Stomach (tissue), 9 donors: ENCODE data around the gene TGDS. TPM values are rescaled to one million over a fixed set of nuclear protein-coding genes. Genes with fewer than 3 reads are reported as not detected.
"Not testable (repeated sequence)": the region's sequence is repeated elsewhere in the genome, so short reads cannot be mapped to it uniquely, and the experiment has no call there.

Experiments used
- DNase-seq, 2 donors: peaks; one replicate each; pipeline versions ENCODE4 v3.0.0 to v3.0.0-alpha.2; 2013 to 2019
- H3K27ac ChIP-seq, 5 donors: fragments of 200-600 bp in 4 of 5; sonication (generic) in 4 of 5; one replicate each; pipeline ENCODE4 v1.5.1; 2013 to 2019; ENCODE audit warnings: mild to moderate bottlenecking in 1 of 5, moderate library complexity in 1 of 5
- H3K27me3 ChIP-seq, 3 donors: fragments of 200-600 bp; sonication (generic); one replicate each; pipeline ENCODE4 v1.5.1; 2017 to 2019; ENCODE audit warnings: mixed run types in 1 of 3
- H3K36me3 ChIP-seq, 4 donors: fragments of 200-600 bp; sonication (generic); 1 replicate in 3 of 4; 2 replicates in 1 of 4; pipeline ENCODE4 v1.5.1; 2016 to 2019
- H3K4me1 ChIP-seq, 4 donors: fragments of 200-600 bp; sonication (generic); one replicate each; pipeline ENCODE4 v1.5.1; 2016 to 2019
- H3K4me3 ChIP-seq, 4 donors: fragments of 200-600 bp; sonication (generic) in 3 of 4; one replicate each; pipeline ENCODE4 v1.5.1; 2016 to 2019; ENCODE audit warnings: mild to moderate bottlenecking in 1 of 4
- H3K9me3 ChIP-seq, 4 donors: fragments of 200-600 bp; sonication (generic); one replicate each; pipeline ENCODE4 v1.5.1; 2016 to 2019
- CTCF ChIP-seq, 7 experiments: fragments of 450-650 bp in 4 of 7; fragments of 200-600 bp in 3 of 7; sonication (generic) in 3 of 7; IDR thresholded peaks; one replicate each; pipeline ENCODE4 v1.5.1; 2016 to 2019; ENCODE audit warnings: antibody characterized with exemption in 7 of 7, control low read depth in 2 of 7, mild to moderate bottlenecking in 1 of 7
- EP300 ChIP-seq: sonication (generic); formaldehyde crosslinking; IDR thresholded peaks from one replicate; pipeline ENCODE4 v1.6.1; 2017; ENCODE audit warnings: antibody characterized with exemption
- POLR2A ChIP-seq, 4 donors: fragments of 450-650 bp; IDR thresholded peaks; one replicate each; pipeline ENCODE4 v1.6.1; 2016; ENCODE audit warnings: antibody characterized with exemption in 4 of 4, control low read depth in 2 of 4, mild to moderate bottlenecking in 1 of 4, moderate library complexity in 1 of 4
- POLR2AphosphoS5 ChIP-seq, 3 donors: sonication (generic); formaldehyde crosslinking; IDR thresholded peaks; one replicate each; pipeline ENCODE4 v1.6.1; 2016; ENCODE audit warnings: antibody characterized with exemption in 3 of 3
- WGBS, 5 donors: extraction: QIAGEN DNeasy Blood & Tissue Kit in 3 of 5; methylation state at CpG; one replicate each; pipeline versions ENCODE4 v1.1.5 to v1.1.7; 2013 to 2018; 5-methylcytosine and 5-hydroxymethylcytosine counted together
- intact Hi-C: fragments of 100-400 bp; cut with DNase I; formaldehyde crosslinking; loops from one replicate; pipeline ENCODE4 v1.15.1; 2023; ENCODE audit warnings: low total_unique reads
- polyA plus RNA-seq, 3 donors: library from polyadenylated mRNA; stranded (reverse); fragments of 200-250 nt; gene quantifications; one replicate each; pipeline ENCODE4 v1.2.3, GENCODE V29; 2013
- total RNA-seq, 5 donors: library from RNA; depleted of rRNA; stranded (reverse); fragments of >200 nt; gene quantifications; one replicate each; pipeline versions ENCODE4 v1.1.0 to v1.2.3, GENCODE V29; 2014 to 2016
- donor health status: healthy with polysubstance abuse.
- donor health status: Bipolar disorder and iron deficiency.
- donor health status: healthy.

TGDS gene
- total and polyA plus RNA-seq, 8 donors: 3.6 to 21.8 (median 8.2) TPM; not detected in 1

GRCh38 chr13:94636942-94637578 is 41.1 kb upstream of the TGDS start:
- no peaks in the 10 kb centered on the region for H3K27me3 ChIP-seq
- intact Hi-C loops: no loop called here
- TF ChIP-seq EP300 (no peak), POLR2AphosphoS5 (IDR thresholded peaks at IDR 0.05) (no peak), POLR2A (IDR thresholded peaks at IDR 0.05) (no peak), CTCF (IDR thresholded peaks at IDR 0.05) (no peak)
- 74 to 85% (median 81%) methylated on average over 1 of the region's 1 CpG for WGBS, 5 donors
- peaks cover 0 to 18% (median 6%) of the 10 kb centered on the region in 4 donors for H3K4me1 ChIP-seq
- DNase-seq: no peak
- H3K36me3 ChIP-seq: no peaks in the 10 kb centered on the region
- H3K27ac ChIP-seq: no peak overlapping the region
- H3K4me3 ChIP-seq: no peak overlapping the region
- H3K9me3 ChIP-seq: peaks cover 0 to 7% (median 2%) of the 10 kb centered on the region in 4 donors

GRCh38 chr13:94636096-94636495 is 40.1 kb upstream of the TGDS start:
- H3K4me1 ChIP-seq, H3K27me3 ChIP-seq, H3K4me3 ChIP-seq, H3K36me3 ChIP-seq, DNase-seq, H3K9me3 ChIP-seq, H3K27ac ChIP-seq, intact Hi-C loops: not testable (repeated sequence)
- 75 to 83% (median 81%) methylated on average over 5 of the region's 5 CpGs for WGBS, 5 donors

GRCh38 chr13:94632226-94632980 is 36.5 kb upstream of the TGDS start:
- peaks cover 0 to 14% (median 12%) of the 10 kb centered on the region in 4 donors for H3K36me3 ChIP-seq
- DNase-seq: no peak
- intact Hi-C loops: no loop called here

GRCh38 chr13:94630858-94631257 is 34.9 kb upstream of the TGDS start:
- Histone ChIP-seq H3K36me3 (peaks cover 0 to 26% (median 24%) of the 10 kb centered on the region in 4 donors), H3K4me1 (no peaks in the 10 kb centered on the region), H3K4me3 (no peak overlapping the region), H3K27ac (no peak overlapping the region), H3K9me3 (no peaks in the 10 kb centered on the region), H3K27me3 (no peaks in the 10 kb centered on the region)
- DNase-seq: peak in 1 of 2 donors; percentile 75
- intact Hi-C loops: no loop called here
- 19 to 67% (median 49%) methylated on average over 2 of the region's 2 CpGs for WGBS, 5 donors
- TF ChIP-seq POLR2A (IDR thresholded peaks at IDR 0.05) (no peak), EP300 (no peak), POLR2AphosphoS5 (IDR thresholded peaks at IDR 0.05) (no peak), CTCF (IDR thresholded peaks at IDR 0.05) (no peak)

More at GRCh38 chr13:94632226-94632980, 36.5 kb upstream of the TGDS start:
- no peaks in the 10 kb centered on the region for H3K4me1 ChIP-seq
- peaks cover 0 to under 1% (median 0%) of the 10 kb centered on the region in 4 donors for H3K9me3 ChIP-seq
- H3K27ac ChIP-seq: no peak overlapping the region
- WGBS, 5 donors: 95 to 99% (median 97%) methylated on average over 3 of the region's 3 CpGs
- H3K27me3 ChIP-seq: no peaks in the 10 kb centered on the region
- H3K4me3 ChIP-seq: no peak overlapping the region
- TF ChIP-seq POLR2A (IDR thresholded peaks at IDR 0.05) (no peak), CTCF (IDR thresholded peaks at IDR 0.05) (no peak), POLR2AphosphoS5 (IDR thresholded peaks at IDR 0.05) (no peak), EP300 (no peak)

- H3K9me3 ChIP-seq: no peaks in the 10 kb centered on the region
- peaks cover 14 to 82% (median 62%) of the 10 kb centered on the region in 4 donors for H3K36me3 ChIP-seq
- 78 to 88% (median 81%) methylated on average over 4 of the region's 4 CpGs for WGBS, 5 donors
- H3K4me3 ChIP-seq: no peak overlapping the region
- DNase-seq: no peak
- TF ChIP-seq EP300 (no peak), CTCF (IDR thresholded peaks at IDR 0.05) (no peak), POLR2A (IDR thresholded peaks at IDR 0.05) (no peak), POLR2AphosphoS5 (IDR thresholded peaks at IDR 0.05) (no peak)
- no peaks in the 10 kb centered on the region for H3K27me3 ChIP-seq
- intact Hi-C loops: no loop called here
- no peaks in the 10 kb centered on the region for H3K4me1 ChIP-seq
- no peak overlapping the region for H3K27ac ChIP-seq
Measured at GRCh38 chr13:94623316-94623715, 27.4 kb upstream of the TGDS start.
